Keratinocyte (primary cell): ENCODE data around the gene CLEC16A. TPM values are rescaled to one million over a fixed set of nuclear protein-coding genes. Genes with fewer than 3 reads are reported as not detected.

Experiments used
- DNase-seq: peaks from one replicate; pipeline ENCODE4 v3.0.0-alpha.2; 2011; ENCODE audit warnings: low read depth, missing footprints, low spot score
- FAIRE-seq: peaks from 2 replicates; lab custom pipeline; 2011; peaks lifted over from hg19 to GRCh38; lab: Jason Lieb, UNC
- H2AFZ ChIP-seq: 2 replicates; pipeline ENCODE4 v1.6.0; 2012; ENCODE audit warnings: low read length, control low read depth, inconsistent platforms; ENCODE audit not compliant: control insufficient read depth
- H3K27ac ChIP-seq: 2 replicates; pipeline ENCODE4 v1.5.1; 2011; ENCODE audit warnings: low read length; ENCODE audit not compliant: control insufficient read depth, insufficient read depth
- H3K27me3 ChIP-seq: 3 replicates; pipeline ENCODE4 v1.6.0; 2011; ENCODE audit warnings: low read length; ENCODE audit not compliant: control insufficient read depth, insufficient read depth; ENCODE audit errors: extremely low read depth
- H3K36me3 ChIP-seq, 2 experiments: 2 replicates in 1 of 2; 3 replicates in 1 of 2; pipeline ENCODE4 v1.5.1; 2011; ENCODE audit warnings: low read length in 2 of 2, mild to moderate bottlenecking in 1 of 2; ENCODE audit not compliant: control insufficient read depth in 2 of 2, insufficient read depth in 2 of 2; ENCODE audit errors: extremely low read depth in 1 of 2
- H3K4me1 ChIP-seq: 3 replicates; pipeline ENCODE4 v1.5.1; 2011; ENCODE audit warnings: low read length; ENCODE audit not compliant: control insufficient read depth, insufficient read depth; ENCODE audit errors: extremely low read depth
- H3K4me2 ChIP-seq: 3 replicates; pipeline ENCODE4 v1.6.0; 2011; ENCODE audit warnings: low read depth, low read length; ENCODE audit not compliant: control insufficient read depth, insufficient read depth; ENCODE audit errors: extremely low read depth
- H3K4me3 ChIP-seq, 3 experiments: fragments of 200-600 bp in 1 of 3; sonication (generic) in 1 of 3; 2 replicates in 2 of 3; 3 replicates in 1 of 3; pipeline ENCODE4 v1.5.1; 2011 to 2016; ENCODE audit warnings: low read length in 3 of 3, mild to moderate bottlenecking in 3 of 3, control low read depth in 2 of 3, inconsistent platforms in 1 of 3, low read depth in 1 of 3, mixed read lengths in 1 of 3, mixed run types in 1 of 3, moderate library complexity in 1 of 3; ENCODE audit not compliant: control insufficient read depth in 2 of 3, insufficient read depth in 2 of 3; ENCODE audit errors: extremely low read depth in 1 of 3
- H3K79me2 ChIP-seq: 2 replicates; pipeline ENCODE4 v1.6.0; 2012; ENCODE audit warnings: low read length; ENCODE audit not compliant: control insufficient read depth, insufficient read depth
- H3K9ac ChIP-seq: 3 replicates; pipeline ENCODE4 v1.6.0; 2011; ENCODE audit warnings: low read length; ENCODE audit not compliant: control insufficient read depth, insufficient read depth; ENCODE audit errors: extremely low read depth
- H3K9me1 ChIP-seq: 3 replicates; pipeline ENCODE4 v1.6.0; 2011; ENCODE audit warnings: low read length; ENCODE audit not compliant: control insufficient read depth, insufficient read depth; ENCODE audit errors: extremely low read depth
- H3K9me3 ChIP-seq: 2 replicates; pipeline ENCODE4 v1.5.1; 2012; ENCODE audit warnings: low read depth, low read length; ENCODE audit not compliant: control insufficient read depth
- H4K20me1 ChIP-seq: 3 replicates; pipeline ENCODE4 v1.6.0; 2011; ENCODE audit warnings: low read length; ENCODE audit not compliant: control insufficient read depth, insufficient read depth; ENCODE audit errors: extremely low read depth
- EZH2 ChIP-seq: IDR thresholded peaks from one replicate; pipeline ENCODE4 v1.6.1; 2012; ENCODE audit warnings: inconsistent platforms, mild to moderate bottlenecking, low read length, moderate library complexity
- dilution Hi-C: fragments of 300-500 bp; cut with MboI; formaldehyde crosslinking; loops from one replicate; pipeline ENCODE4 v1.7.0; 2020; ENCODE audit warnings: low sequenced_read_pairs; ENCODE audit not compliant: extremely low pct_ligation_motif_present
- polyA plus RNA-seq, 5 experiments: library from polyadenylated mRNA; depleted of rRNA in 3 of 5; stranded (reverse) in 3 of 5; stranded (forward) in 1 of 5; unstranded in 1 of 5; fragments of >200 nt; gene quantifications; 1 replicate in 1 of 5; 2 replicates in 3 of 5; 3 replicates in 1 of 5; pipeline versions ENCODE4 v1.2.1 to v1.2.3, GENCODE V29; 2011 to 2012; ENCODE audit warnings: missing spikeins in 2 of 5, low read depth in 1 of 5, low replicate concordance in 1 of 5
- TF ChIP-seq, protein P1 (sequence below), 3 experiments: IDR thresholded peaks in 1 of 3; conservative IDR thresholded peaks in 1 of 3; optimal IDR thresholded peaks in 1 of 3; 2 replicates in 2 of 3; 3 replicates in 1 of 3; pipeline versions ENCODE3 to v1.5.1; 2011; ENCODE audit warnings: low read length in 3 of 3, mild to moderate bottlenecking in 3 of 3, moderate library complexity in 2 of 3, control low read depth in 1 of 3, inconsistent platforms in 1 of 3; ENCODE audit not compliant: insufficient read depth in 2 of 3; ENCODE audit errors: extremely low read depth in 1 of 3

Gene CLEC16A
- polyA plus RNA-seq, 1 donor (not counting 4 experiments of a cell fraction or from before 2014, with no cell fraction given) = 9.5 TPM

DNA sequence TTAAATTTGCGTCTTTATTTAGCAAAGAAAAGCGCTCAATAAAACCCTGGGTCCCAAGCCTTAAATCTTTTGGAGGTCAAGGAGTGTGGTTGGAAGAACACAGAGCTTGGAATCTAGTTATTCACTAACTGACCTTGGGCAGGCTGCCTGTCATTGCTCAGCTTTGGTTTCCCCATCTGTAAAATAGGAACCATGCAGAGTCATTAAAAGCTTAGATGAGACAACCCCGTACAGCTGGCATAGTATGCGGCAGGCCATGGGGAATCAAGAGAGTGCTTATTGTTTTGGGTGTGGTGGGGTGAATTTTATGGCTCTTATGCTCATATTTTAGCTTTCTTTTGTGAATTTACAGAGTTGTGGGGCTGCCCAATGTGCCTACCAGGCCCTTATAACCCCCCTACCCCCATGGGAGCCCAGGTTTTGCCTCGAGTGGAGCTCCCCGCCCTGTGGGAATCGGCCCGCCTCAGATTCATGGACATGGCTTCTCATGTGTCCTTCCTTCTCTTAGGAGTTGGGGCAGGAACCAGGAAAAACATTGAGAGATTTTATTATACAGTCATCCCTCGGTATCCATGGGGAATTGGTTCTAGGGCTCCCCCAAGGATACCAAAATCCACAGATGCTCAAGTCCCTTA lies 113.5 kb downstream of the CLEC16A start:
- dilution Hi-C loops = no loop called here

DNA sequence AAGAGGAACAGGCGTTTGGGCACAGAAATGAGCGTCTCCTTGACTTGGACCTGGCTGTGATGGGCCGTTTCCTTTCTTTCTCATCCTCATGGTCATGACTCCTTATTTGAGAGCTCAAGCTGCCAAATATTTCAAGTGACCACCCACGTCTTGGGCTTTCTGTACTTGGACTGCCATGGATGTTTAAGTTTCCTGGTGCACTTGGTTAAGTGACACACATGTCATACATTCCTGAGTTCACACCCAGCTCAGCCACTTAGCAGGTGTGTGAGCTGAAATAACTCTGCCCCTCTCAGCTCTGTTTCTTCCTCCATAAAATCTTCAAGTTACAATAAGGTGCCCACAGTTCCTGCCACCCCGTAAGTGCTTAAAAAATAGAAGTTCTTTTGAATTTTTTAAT lies 114.5 kb downstream of the CLEC16A start:
- no peak overlapping the region for H2AFZ ChIP-seq
- no peaks in the 10 kb centered on the region for H3K9me1 ChIP-seq
- no peak overlapping the region for H3K27ac ChIP-seq
- H3K4me2 ChIP-seq = no peak overlapping the region
- dilution Hi-C loops = no loop called here
- no peak overlapping the region for H3K9ac ChIP-seq
- H3K4me1 ChIP-seq = peaks cover 9% of the 10 kb centered on the region
- DNase-seq (no peak), FAIRE-seq (no peak)
- no peak overlapping the region for H3K4me3 ChIP-seq
- H3K36me3 ChIP-seq = peaks cover 11 to 14% of the 10 kb centered on the region in 2 experiments
- TF ChIP-seq, protein P1, sequence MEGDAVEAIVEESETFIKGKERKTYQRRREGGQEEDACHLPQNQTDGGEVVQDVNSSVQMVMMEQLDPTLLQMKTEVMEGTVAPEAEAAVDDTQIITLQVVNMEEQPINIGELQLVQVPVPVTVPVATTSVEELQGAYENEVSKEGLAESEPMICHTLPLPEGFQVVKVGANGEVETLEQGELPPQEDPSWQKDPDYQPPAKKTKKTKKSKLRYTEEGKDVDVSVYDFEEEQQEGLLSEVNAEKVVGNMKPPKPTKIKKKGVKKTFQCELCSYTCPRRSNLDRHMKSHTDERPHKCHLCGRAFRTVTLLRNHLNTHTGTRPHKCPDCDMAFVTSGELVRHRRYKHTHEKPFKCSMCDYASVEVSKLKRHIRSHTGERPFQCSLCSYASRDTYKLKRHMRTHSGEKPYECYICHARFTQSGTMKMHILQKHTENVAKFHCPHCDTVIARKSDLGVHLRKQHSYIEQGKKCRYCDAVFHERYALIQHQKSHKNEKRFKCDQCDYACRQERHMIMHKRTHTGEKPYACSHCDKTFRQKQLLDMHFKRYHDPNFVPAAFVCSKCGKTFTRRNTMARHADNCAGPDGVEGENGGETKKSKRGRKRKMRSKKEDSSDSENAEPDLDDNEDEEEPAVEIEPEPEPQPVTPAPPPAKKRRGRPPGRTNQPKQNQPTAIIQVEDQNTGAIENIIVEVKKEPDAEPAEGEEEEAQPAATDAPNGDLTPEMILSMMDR (optimal IDR thresholded peaks at IDR 0.05 in 1 of 3, IDR thresholded peaks at IDR 0.05 in 1 of 3, conservative IDR thresholded peaks at IDR 0.05 in 1 of 3; ENCODE audit: extremely low read depth in 1 of 3, insufficient read depth in 2 of 3, low read length in 3 of 3) = no peak
- TF ChIP-seq EZH2 = no peak
- no peaks in the 10 kb centered on the region for H3K27me3 ChIP-seq
- no peaks in the 10 kb centered on the region for H3K79me2 ChIP-seq
- no peaks in the 10 kb centered on the region for H4K20me1 ChIP-seq
- H3K9me3 ChIP-seq = no peaks in the 10 kb centered on the region

More for the DNA sequence above, 113.5 kb downstream of the CLEC16A start:
- peaks cover 9% of the 10 kb centered on the region for H3K4me1 ChIP-seq
- H3K9me1 ChIP-seq = no peaks in the 10 kb centered on the region
- H2AFZ ChIP-seq = no peak overlapping the region
- peaks cover 8 to 15% of the 10 kb centered on the region in 2 experiments for H3K36me3 ChIP-seq
- TF ChIP-seq, protein P1 (optimal IDR thresholded peaks at IDR 0.05 in 1 of 3, IDR thresholded peaks at IDR 0.05 in 1 of 3, conservative IDR thresholded peaks at IDR 0.05 in 1 of 3; ENCODE audit: extremely low read depth in 1 of 3, insufficient read depth in 2 of 3, low read length in 3 of 3) = no peak
- TF ChIP-seq EZH2 = no peak
- no peak overlapping the region for H3K9ac ChIP-seq
- H3K4me2 ChIP-seq = no peak overlapping the region
- no peaks in the 10 kb centered on the region for H4K20me1 ChIP-seq
- no peak overlapping the region for H3K27ac ChIP-seq
- FAIRE-seq (no peak), DNase-seq (no peak)
- no peak overlapping the region for H3K4me3 ChIP-seq
- no peaks in the 10 kb centered on the region for H3K9me3 ChIP-seq
- H3K79me2 ChIP-seq = no peaks in the 10 kb centered on the region
- H3K27me3 ChIP-seq = no peaks in the 10 kb centered on the region
